MCF 10A (cell line): ENCODE measurements around the gene SEMA6B. TPM values are rescaled to one million over a fixed set of nuclear protein-coding genes. Genes with fewer than 3 reads are reported as not detected.

Experiments used
- BruUV-seq: library from RNA; stranded (reverse); fragments of 400-500 nt; replicated peaks from 2 replicates; lab custom pipeline; 2021; lab: Mats Ljungman, UMichigan
- CTCF ChIA-PET: fragments of 300-600 bp; sonication (Branson Sonifier 250); formaldehyde crosslinking; extraction: SDS; loops from one replicate; lab custom pipeline; 2021; ENCODE audit warnings: antibody characterized with exemption, inconsistent platforms; lab: Yijun Ruan, JAX
- POLR2A ChIA-PET: fragments of 300-600, 350-650 bp; sonication (Branson Sonifier 250); formaldehyde crosslinking; extraction: SDS; loops from one replicate; lab custom pipeline; 2020; ENCODE audit warnings: antibody characterized with exemption, inconsistent platforms; lab: Yijun Ruan, JAX
- DNase-seq: peaks from one replicate; pipeline ENCODE4 v3.0.0-alpha.2; 2018; ENCODE audit not compliant: unreplicated experiment
- H3K27ac Mint-ChIP-seq: one replicate; pipeline ENCODE4 v1.8.0; 2022; ENCODE audit warnings: mild to moderate bottlenecking, low read depth, mixed read lengths; ENCODE audit not compliant: unreplicated experiment
- H3K27me3 Mint-ChIP-seq: one replicate; pipeline ENCODE4 v1.8.0; 2022; ENCODE audit warnings: mixed read lengths; ENCODE audit not compliant: insufficient read depth, unreplicated experiment
- H3K36me3 Mint-ChIP-seq: one replicate; pipeline ENCODE4 v1.8.0; 2022; ENCODE audit warnings: mild to moderate bottlenecking, moderate library complexity, mixed read lengths; ENCODE audit not compliant: insufficient read depth, unreplicated experiment
- H3K4me1 Mint-ChIP-seq: one replicate; pipeline ENCODE4 v1.8.0; 2022; ENCODE audit warnings: mixed read lengths; ENCODE audit not compliant: insufficient read depth, unreplicated experiment
- H3K4me3 Mint-ChIP-seq: one replicate; pipeline ENCODE4 v1.8.0; 2022; ENCODE audit warnings: mild to moderate bottlenecking, moderate library complexity, mixed read lengths; ENCODE audit not compliant: unreplicated experiment
- H3K9me3 Mint-ChIP-seq: one replicate; pipeline ENCODE4 v1.8.0; 2022; ENCODE audit warnings: mixed read lengths; ENCODE audit not compliant: unreplicated experiment
- CTCF ChIP-seq: fragments of 200-600 bp; IDR thresholded peaks from one replicate; pipeline ENCODE4 v1.8.0; 2022; ENCODE audit warnings: antibody characterized with exemption, mild to moderate bottlenecking; ENCODE audit not compliant: unreplicated experiment
- intact Hi-C: fragments of 100-400 bp; cut with micrococcal nuclease; formaldehyde crosslinking; loops from 2 replicates; pipeline ENCODE4 v1.14.1; 2022
- total RNA-seq: library from RNA; stranded (reverse); gene quantifications from 2 replicates; pipeline ENCODE4 v1.2.3, GENCODE V29; 2022

Gene SEMA6B
- total RNA-seq, 1 experiment from 2014 or later: 0.54 TPM

- POLR2A ChIA-PET: no interaction called here
- Mint-ChIP-seq H3K9me3 (no peaks in the 10 kb centered on the region), H3K27me3 (no peaks in the 10 kb centered on the region), H3K36me3 (peaks cover 30% of the 10 kb centered on the region), H3K4me3 (no peak overlapping the region), H3K27ac (no peak overlapping the region), H3K4me1 (peaks cover 10% of the 10 kb centered on the region)
- no peak for DNase-seq
- no TSS peak for BruUV-seq
- no peak for TF ChIP-seq CTCF
- CTCF ChIA-PET: interaction anchor here (3.4 kb wide), 1 partner anchor 23 kb away, joined by 12 read pairs; no protein-coding TSS in a partner anchor
- intact Hi-C loops: no loop called here
Observed at GRCh38 chr19:4502282-4503131, 57.0 kb downstream of the SEMA6B start.

- DNase-seq: no peak
- peaks cover 8% of the 10 kb centered on the region for H3K4me1 Mint-ChIP-seq
- BruUV-seq: no TSS peak
- intact Hi-C loops: no loop called here
- no peak for TF ChIP-seq CTCF
- ChIA-PET CTCF (interaction anchor here (0.7 to 3.4 kb wide), 2 partner anchors 24 to 58 kb away, joined by 3 to 12 read pairs; no protein-coding TSS in a partner anchor), POLR2A (no interaction called here)
- H3K9me3 Mint-ChIP-seq: no peaks in the 10 kb centered on the region
- H3K36me3 Mint-ChIP-seq: peaks cover 37% of the 10 kb centered on the region
- H3K27ac Mint-ChIP-seq: no peak overlapping the region
- no peak overlapping the region for H3K4me3 Mint-ChIP-seq
- H3K27me3 Mint-ChIP-seq: no peaks in the 10 kb centered on the region
Observed at GRCh38 chr19:4501691-4502090, 57.8 kb downstream of the SEMA6B start.

- Mint-ChIP-seq H3K36me3 (peaks cover 37% of the 10 kb centered on the region), H3K4me1 (peaks cover 1% of the 10 kb centered on the region), H3K9me3 (no peaks in the 10 kb centered on the region), H3K4me3 (no peak overlapping the region), H3K27me3 (no peaks in the 10 kb centered on the region), H3K27ac (no peak overlapping the region)
- no TSS peak for BruUV-seq
- no peak for TF ChIP-seq CTCF
- CTCF ChIA-PET: interaction anchor here (0.7 kb wide), 1 partner anchor 57 kb away, joined by 3 read pairs; no protein-coding TSS in a partner anchor
- POLR2A ChIA-PET: no interaction called here
- intact Hi-C loops: no loop called here
- DNase-seq: no peak
Observed at GRCh38 chr19:4500841-4501591, 58.5 kb downstream of the SEMA6B start.

GRCh38 chr19:4499855-4500254 is 59.6 kb downstream of the SEMA6B start:
- Mint-ChIP-seq H3K27ac (no peak overlapping the region), H3K4me3 (no peak overlapping the region), H3K4me1 (no peaks in the 10 kb centered on the region), H3K36me3 (peaks cover 43% of the 10 kb centered on the region), H3K9me3 (no peaks in the 10 kb centered on the region), H3K27me3 (no peaks in the 10 kb centered on the region)
- DNase-seq: no peak
- TF ChIP-seq CTCF: no peak
- intact Hi-C loops: no loop called here
- ChIA-PET CTCF (no interaction called here), POLR2A (no interaction called here)
- BruUV-seq: no TSS peak
